Vagina (tissue), 2 donors: ENCODE results near the gene NPAS2.

Experiments used
- POLR2AphosphoS5 ChIP-seq, 2 donors: sonication (generic); formaldehyde crosslinking; IDR thresholded peaks; one replicate each; pipeline ENCODE4 v1.9.0; 2017; ENCODE audit warnings: antibody characterized with exemption in 2 of 2, mild to moderate bottlenecking in 2 of 2, low read depth in 1 of 2; ENCODE audit not compliant: insufficient read depth in 1 of 2
- TF ChIP-seq, protein P1 (sequence below), 3 experiments: fragments of 450-650 bp in 2 of 3; fragments of 200-600 bp in 1 of 3; sonication (generic) in 1 of 3; IDR thresholded peaks; one replicate each; pipeline ENCODE4 v1.5.1; 2017 to 2019; ENCODE audit warnings: antibody characterized with exemption in 3 of 3, mild to moderate bottlenecking in 2 of 3, moderate library complexity in 2 of 3

DNA sequence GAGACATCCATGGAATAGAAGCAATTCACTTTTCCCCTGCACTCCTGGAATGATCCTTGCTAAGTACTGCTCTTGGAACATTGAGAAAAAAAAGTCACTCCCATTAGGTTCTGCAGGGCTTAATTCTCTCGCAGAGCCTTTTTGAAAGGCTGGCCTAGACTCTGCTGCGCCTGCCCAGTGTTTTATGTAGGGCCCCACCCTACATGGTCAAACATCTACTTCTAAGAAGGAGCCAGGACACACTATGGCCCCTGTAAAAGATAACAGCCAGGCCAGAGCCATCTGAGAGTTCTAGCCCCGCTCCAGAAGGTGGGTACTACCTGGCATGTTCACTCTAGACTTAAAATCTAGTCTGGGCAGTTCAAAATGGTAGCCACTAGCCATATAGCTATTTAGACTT, 30.6 kb upstream of the NPAS2 start:
- TF ChIP-seq, protein P1, sequence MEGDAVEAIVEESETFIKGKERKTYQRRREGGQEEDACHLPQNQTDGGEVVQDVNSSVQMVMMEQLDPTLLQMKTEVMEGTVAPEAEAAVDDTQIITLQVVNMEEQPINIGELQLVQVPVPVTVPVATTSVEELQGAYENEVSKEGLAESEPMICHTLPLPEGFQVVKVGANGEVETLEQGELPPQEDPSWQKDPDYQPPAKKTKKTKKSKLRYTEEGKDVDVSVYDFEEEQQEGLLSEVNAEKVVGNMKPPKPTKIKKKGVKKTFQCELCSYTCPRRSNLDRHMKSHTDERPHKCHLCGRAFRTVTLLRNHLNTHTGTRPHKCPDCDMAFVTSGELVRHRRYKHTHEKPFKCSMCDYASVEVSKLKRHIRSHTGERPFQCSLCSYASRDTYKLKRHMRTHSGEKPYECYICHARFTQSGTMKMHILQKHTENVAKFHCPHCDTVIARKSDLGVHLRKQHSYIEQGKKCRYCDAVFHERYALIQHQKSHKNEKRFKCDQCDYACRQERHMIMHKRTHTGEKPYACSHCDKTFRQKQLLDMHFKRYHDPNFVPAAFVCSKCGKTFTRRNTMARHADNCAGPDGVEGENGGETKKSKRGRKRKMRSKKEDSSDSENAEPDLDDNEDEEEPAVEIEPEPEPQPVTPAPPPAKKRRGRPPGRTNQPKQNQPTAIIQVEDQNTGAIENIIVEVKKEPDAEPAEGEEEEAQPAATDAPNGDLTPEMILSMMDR (IDR thresholded peaks at IDR 0.05): no peak
- no peak for TF ChIP-seq POLR2AphosphoS5 (IDR thresholded peaks at IDR 0.05; ENCODE audit: insufficient read depth in 1 of 2, low read depth in 1 of 2)
